GM21360 (cell line): ENCODE measurements around the gene NAV3.

Source experiments
- ATAC-seq: cut with Tn5 transposase; IDR thresholded peaks from one replicate; pipeline ENCODE4 v1.9.1; 2021; ENCODE audit warnings: mild to moderate bottlenecking, moderate library complexity; ENCODE audit not compliant: unreplicated experiment

Gene NAV3, protein sequence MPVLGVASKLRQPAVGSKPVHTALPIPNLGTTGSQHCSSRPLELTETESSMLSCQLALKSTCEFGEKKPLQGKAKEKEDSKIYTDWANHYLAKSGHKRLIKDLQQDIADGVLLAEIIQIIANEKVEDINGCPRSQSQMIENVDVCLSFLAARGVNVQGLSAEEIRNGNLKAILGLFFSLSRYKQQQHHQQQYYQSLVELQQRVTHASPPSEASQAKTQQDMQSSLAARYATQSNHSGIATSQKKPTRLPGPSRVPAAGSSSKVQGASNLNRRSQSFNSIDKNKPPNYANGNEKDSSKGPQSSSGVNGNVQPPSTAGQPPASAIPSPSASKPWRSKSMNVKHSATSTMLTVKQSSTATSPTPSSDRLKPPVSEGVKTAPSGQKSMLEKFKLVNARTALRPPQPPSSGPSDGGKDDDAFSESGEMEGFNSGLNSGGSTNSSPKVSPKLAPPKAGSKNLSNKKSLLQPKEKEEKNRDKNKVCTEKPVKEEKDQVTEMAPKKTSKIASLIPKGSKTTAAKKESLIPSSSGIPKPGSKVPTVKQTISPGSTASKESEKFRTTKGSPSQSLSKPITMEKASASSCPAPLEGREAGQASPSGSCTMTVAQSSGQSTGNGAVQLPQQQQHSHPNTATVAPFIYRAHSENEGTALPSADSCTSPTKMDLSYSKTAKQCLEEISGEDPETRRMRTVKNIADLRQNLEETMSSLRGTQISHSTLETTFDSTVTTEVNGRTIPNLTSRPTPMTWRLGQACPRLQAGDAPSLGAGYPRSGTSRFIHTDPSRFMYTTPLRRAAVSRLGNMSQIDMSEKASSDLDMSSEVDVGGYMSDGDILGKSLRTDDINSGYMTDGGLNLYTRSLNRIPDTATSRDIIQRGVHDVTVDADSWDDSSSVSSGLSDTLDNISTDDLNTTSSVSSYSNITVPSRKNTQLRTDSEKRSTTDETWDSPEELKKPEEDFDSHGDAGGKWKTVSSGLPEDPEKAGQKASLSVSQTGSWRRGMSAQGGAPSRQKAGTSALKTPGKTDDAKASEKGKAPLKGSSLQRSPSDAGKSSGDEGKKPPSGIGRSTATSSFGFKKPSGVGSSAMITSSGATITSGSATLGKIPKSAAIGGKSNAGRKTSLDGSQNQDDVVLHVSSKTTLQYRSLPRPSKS (N-terminal part only)

GRCh38 chr12:77830583-77831351 is at the start of gene NAV3:
Gene NAV3 (plus strand): TSS chr12:77830894. CDS start chr12:77831462, 568 bp downstream.
- ATAC-seq, result no peak

GRCh38 chr12:77782034-77782433 is 48.7 kb upstream of the NAV3 start:
- ATAC-seq, result no peak

DNA sequence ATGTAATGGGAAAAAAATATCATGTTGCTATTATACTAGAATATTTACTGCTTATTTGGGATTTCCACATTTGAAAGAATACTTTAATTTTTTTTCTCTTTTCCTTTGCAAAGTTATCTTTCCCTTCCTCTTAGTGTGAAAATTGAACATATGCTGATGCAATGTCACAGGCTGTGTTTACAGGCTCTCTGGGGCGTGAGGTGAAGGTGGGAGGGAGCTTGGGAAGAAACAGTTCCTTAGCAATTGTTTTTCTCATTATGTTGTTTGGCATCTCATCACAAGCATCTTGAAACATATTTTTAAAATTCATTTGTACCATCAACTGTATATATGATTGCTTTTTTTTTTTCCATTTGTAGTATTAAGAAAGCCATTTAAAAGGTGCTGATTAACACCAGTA is 47.9 kb upstream of the NAV3 start:
- no peak for ATAC-seq

GRCh38 chr12:77785211-77785610 is 45.5 kb upstream of the NAV3 start:
- ATAC-seq, result no peak

DNA sequence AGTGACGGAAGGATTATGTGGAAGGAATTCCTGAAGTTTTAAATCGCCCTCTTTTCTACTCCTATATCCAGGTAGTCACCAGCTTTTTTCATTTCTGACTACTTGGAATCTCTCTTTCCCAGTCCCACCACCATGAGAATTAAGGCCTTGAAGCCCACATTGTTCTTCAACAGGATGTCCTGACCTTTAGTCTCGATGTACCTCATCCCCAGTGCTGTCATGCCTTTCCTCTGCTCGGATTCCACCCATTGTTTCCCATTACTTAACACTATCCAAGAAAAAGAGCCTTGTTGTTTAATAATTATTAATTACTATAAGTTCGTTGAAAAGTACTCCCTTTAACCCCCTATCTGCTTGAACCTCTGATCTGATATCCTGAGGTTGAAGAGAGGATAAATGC is 44.0 kb upstream of the NAV3 start:
- no peak for ATAC-seq

- ATAC-seq, result no peak
These were observed 42.2 kb upstream of the NAV3 start for GRCh38 chr12:77788231-77789168.

DNA sequence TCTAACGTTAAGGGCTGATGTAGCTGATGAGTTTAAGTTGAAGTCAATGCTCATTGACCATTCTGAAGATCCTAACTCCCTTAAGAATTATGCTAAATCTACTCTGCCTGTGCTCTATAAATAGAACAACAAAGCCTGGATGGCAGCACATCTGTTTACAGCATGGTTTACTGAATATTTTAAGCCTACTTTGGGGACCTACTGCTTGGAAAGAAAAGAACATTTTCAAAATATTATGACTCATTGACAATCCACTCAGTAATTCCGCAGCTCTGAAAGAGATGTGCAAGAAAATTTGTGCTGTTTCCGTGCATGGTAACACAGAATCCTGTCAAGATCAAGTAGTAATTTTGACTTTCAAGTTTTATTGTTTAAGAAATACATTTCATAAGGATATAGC is 35.0 kb upstream of the NAV3 start:
- no peak for ATAC-seq

DNA sequence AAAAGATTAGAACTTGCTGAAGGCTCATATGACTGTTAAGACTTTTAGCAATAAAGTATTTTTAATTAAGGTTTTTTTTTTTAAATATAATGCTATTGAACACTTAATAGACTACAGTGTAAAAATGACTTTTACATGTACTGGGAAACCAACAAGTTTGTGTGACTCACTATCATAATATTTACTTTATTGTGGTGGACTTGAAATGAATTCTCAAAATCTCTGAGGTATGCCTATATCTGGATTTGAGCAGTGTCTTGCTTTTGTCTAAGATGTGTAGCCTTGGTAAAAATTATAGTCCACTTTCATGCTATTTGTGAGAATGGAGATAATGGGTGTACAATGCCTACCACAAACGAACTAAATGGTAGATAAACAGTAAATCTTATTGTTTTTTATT is 33.9 kb upstream of the NAV3 start:
- no peak for ATAC-seq

DNA sequence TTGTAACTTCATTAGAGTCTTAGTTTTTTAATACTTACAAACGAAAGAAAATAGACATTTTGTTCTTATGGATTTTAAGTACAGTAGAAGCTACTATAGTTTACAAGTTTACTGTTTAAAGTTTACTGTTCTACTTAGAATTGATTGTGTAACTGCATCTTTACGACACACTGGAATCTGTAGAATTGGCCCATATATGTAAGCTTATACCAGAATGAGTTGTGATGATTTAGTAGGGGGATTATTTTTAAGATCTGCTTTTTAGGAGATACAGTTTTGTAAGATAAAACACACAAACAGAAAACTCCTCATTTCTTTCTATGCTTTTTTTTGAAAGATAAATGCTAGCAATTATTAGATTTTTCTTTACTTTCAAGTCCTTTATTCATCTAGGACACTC is 30.2 kb upstream of the NAV3 start:
- no peak for ATAC-seq

DNA sequence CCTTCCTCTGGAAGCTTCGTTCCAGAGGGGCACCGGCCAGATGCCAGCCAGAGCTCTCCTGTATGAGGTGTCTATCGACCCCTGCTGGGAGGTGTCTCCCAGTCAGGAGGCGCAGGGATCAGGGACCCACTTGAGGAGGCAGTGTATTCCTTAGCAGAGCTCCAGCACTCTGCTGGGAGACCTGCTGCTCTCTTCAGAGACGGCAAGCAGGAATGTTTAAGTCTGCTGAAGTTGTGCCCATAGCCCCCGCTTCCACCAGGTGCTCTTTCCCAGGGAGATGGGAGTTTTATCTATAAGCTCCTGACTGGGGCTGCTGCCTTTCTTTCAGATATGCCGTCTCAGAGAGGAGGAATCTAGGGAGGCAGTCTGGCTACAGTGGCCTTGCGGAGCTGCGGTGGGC is 22.2 kb upstream of the NAV3 start:
- no peak for ATAC-seq

- ATAC-seq, result no peak
These were observed 17.1 kb upstream of the NAV3 start for GRCh38 chr12:77813558-77813957.

DNA sequence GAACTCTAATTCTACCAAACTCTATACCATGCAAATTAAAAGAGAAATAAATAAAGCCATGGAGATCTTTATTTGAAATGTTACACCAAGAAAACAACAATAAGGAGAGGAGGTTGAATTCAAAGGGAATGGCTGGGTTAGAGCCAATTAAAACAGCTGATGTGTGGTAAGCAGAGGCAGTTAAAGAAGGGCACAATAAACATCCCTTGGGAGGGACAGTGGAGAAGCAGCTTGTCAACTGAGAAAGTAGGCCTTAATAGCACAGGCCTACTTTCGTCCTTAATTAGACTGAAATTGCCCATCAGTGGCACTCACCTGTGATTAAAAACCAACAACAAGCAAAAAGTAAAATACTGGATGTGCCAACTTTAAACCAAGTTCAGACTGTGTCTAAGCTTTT is 16.3 kb upstream of the NAV3 start:
- no peak for ATAC-seq

DNA sequence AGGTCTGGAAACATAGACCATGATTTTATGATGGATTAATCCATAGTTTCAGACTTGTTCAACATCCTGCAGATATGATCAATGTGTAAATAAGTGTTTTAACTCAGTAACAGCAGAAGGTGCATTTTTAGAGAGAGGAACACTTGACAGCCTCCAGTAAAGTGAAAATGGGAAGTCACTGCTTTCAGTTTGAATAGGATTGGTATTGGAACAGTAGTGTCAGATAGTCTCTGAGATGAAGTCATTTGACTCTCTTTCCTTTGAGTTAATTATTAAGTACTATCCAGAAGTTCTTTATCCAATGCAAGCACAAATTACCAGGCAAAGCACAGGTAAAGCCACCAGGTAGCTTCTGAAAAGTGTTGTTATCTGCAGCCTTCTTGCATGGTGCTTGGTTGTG is 14.5 kb upstream of the NAV3 start:
- peak; percentile 82 for ATAC-seq

DNA sequence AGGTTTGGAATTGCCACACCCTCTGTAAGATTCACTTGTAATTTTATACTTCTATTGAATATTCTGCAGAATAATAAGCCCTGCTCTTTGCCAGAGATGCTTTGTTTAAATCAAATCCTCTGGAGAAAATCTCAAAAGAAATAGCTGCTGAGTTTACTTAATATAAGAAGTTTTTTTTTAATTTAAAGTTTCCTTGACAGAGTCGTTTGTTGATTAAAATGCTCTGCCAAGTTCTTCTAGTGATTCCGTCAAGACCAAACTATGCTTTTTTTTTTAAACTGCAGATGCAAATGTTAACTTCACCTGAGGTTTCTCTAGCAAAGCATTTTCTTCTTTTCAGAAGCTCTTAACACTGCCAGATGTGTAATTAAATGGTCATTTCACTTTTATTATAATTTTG is 13.4 kb upstream of the NAV3 start:
- no peak for ATAC-seq

GRCh38 chr12:77818351-77818750 is 12.3 kb upstream of the NAV3 start:
- ATAC-seq, result no peak

GRCh38 chr12:77821699-77822203 is 8.9 kb upstream of the NAV3 start:
- no peak for ATAC-seq

GRCh38 chr12:77833329-77833728 is 2.6 kb downstream of the NAV3 start:
- ATAC-seq, result no peak

DNA sequence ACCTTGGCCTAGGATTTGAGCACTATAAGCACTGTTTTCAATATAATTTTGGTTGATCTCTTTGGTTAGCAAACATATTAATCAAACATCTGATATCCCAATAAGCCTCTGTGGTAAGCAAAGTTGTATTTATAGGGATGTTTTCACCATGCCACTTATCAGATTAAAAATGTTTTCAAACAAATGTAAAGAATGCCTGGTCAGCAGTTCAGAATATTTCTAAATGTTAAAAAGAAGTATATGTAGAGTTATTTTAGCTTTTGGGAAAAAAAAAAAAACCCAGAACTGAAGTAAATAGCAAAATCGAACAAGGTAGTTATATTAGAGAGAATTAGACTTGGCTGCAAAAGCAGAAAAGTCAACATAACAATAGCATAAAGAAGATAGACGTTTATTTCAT is 3.9 kb downstream of the NAV3 start:
- no peak for ATAC-seq

DNA sequence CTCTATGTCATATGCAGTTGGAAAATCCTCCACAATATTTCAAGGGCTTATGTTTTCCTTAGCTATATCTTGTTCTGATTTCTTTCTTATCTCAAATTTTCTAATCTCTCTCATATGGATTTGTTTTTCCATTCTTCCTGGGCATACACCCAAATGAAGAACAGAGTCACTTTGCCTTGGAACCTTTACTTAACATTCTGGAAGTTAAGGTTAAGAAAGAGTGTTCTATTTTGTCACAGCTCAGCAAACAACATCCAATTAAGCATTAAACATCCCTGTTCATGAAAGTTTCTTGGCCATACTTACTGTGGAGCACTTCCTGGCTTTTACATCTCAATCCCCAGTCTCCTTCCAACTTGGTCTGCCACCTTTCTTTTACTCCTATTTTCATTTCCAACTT is 5.3 kb downstream of the NAV3 start:
- no peak for ATAC-seq
